PC-9 (cell line): ENCODE measurements around the gene PGRMC2.
"Not testable (repeated sequence)": the region's sequence is repeated elsewhere in the genome, so short reads cannot be mapped to it uniquely, and the experiment has no call there.

Experiments
- EZH2 ChIP-seq: fragments of 200-600 bp; sonication (generic); IDR thresholded peaks from 2 replicates; pipeline ENCODE4 v1.8.0; 2017; ENCODE audit warnings: antibody characterized with exemption, low read depth
- TF ChIP-seq, protein P1 (sequence below): fragments of 200-600 bp; sonication (generic); conservative IDR thresholded peaks from 2 replicates; pipeline ENCODE4 v1.6.1; 2017; ENCODE audit warnings: mixed run types, antibody characterized with exemption, mild to moderate bottlenecking, moderate library complexity

DNA sequence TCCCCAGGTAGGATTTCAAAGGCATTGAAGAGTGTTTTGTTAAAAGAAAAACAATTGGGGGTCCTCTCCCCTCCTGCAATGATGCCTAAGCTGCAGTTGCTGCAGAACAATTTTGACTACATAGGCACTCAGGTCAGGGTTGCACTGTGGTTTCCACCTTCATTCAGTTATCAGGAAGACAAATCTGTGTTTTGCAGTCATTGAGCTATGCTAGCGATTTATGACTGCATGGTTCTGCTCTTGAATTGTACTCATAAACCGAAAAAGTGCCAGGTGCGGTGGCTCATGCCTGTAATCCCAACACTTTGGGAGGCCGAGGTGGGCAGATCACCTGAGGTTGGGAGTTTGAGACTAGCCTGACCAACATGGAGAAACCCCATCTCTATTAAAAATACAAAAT is 29.4 kb downstream of the PGRMC2 start:
- TF ChIP-seq, protein P1, sequence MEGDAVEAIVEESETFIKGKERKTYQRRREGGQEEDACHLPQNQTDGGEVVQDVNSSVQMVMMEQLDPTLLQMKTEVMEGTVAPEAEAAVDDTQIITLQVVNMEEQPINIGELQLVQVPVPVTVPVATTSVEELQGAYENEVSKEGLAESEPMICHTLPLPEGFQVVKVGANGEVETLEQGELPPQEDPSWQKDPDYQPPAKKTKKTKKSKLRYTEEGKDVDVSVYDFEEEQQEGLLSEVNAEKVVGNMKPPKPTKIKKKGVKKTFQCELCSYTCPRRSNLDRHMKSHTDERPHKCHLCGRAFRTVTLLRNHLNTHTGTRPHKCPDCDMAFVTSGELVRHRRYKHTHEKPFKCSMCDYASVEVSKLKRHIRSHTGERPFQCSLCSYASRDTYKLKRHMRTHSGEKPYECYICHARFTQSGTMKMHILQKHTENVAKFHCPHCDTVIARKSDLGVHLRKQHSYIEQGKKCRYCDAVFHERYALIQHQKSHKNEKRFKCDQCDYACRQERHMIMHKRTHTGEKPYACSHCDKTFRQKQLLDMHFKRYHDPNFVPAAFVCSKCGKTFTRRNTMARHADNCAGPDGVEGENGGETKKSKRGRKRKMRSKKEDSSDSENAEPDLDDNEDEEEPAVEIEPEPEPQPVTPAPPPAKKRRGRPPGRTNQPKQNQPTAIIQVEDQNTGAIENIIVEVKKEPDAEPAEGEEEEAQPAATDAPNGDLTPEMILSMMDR: not testable (repeated sequence)
- not testable (repeated sequence) for TF ChIP-seq EZH2
